HTR-8/SVneo (cell line): ENCODE data around the gene COL2A1.

ENCODE experiments used
- DNase-seq: peaks from one replicate; pipeline ENCODE4 v3.0.0; 2011; ENCODE audit warnings: low spot score, mixed read lengths; ENCODE audit not compliant: insufficient read length
- FAIRE-seq: peaks from 2 replicates; lab custom pipeline; 2011; peaks lifted over from hg19 to GRCh38; lab: Jason Lieb, UNC

The COL2A1 gene

DNA sequence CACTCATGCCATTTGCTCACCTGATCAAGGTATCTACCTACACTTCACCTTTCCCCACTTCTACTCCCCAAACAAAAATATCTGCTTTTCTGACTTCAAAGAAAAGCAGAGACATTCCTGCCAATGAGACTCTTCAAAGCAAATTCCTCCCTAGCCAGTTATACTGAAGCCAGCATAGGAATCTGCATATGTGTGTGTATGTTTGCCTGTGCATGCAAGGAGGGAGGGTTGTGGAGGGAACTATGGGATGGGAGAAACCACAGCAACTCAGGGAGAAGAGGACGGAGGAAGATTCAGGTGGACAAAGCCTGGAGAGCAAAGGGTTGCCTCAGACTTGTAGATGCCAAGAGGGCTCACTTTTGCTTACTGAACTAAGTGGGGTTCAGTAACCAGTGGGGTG, 73.1 kb downstream of the COL2A1 start:
- no peak for FAIRE-seq
- no peak for DNase-seq

DNA sequence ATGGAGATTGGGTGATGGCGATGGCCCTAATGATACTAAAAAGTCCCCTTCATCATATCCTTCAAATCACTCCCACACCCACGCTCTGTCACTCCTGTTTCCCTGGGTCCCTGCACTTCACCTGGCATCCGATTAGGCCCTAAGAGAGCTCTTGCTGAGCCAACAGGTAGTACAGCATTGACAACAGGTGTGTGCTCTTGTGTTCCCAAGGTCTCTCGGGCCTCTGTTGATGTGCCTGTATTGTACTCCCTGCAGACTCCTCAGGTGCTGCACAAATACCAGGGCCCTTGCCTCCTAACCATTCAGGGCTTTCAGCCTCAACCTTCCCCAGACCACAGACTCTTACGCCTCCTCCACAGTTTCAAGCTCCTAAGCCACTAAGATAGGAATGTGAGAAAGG, 73.6 kb downstream of the COL2A1 start:
- FAIRE-seq (no peak), DNase-seq (no peak)

- FAIRE-seq (no peak), DNase-seq (no peak)
These were observed 76.9 kb downstream of the COL2A1 start for GRCh38 chr12:47927346-47927745.
